IMR-90 (cell line): ENCODE results near the gene FRMD1. TPM values are rescaled to one million over a fixed set of nuclear protein-coding genes. Genes with fewer than 3 reads are reported as not detected.

ENCODE experiments used
- BHLHE40 ChIP-seq: fragments of 150-350 bp; IDR thresholded peaks from 2 replicates; pipeline ENCODE4 v1.6.1; 2016; ENCODE audit warnings: mild to moderate bottlenecking, low read depth, low read length
- polyA plus RNA-seq, 3 experiments: library from polyadenylated mRNA; depleted of rRNA; stranded (reverse); fragments of >200 nt; gene quantifications; 2 replicates each; pipeline ENCODE4 v1.2.3, GENCODE V29; 2012; ENCODE audit warnings: low replicate concordance in 1 of 3
- total RNA-seq: library from RNA; depleted of rRNA; stranded (reverse); fragments of >200 nt; gene quantifications from 2 replicates; pipeline ENCODE4 v1.2.3, GENCODE V29; 2012
- TF ChIP-seq, protein P1 (sequence below): conservative IDR thresholded peaks from 2 replicates; pipeline ENCODE4 v1.5.1; 2012; ENCODE audit warnings: mild to moderate bottlenecking, low read depth, low read length, improper control_type of control experiment

FRMD1 gene
- total and polyA plus RNA-seq, 2 of the 4 experiments (the other 2 are of a cell fraction), result not detected

- TF ChIP-seq, protein P1, sequence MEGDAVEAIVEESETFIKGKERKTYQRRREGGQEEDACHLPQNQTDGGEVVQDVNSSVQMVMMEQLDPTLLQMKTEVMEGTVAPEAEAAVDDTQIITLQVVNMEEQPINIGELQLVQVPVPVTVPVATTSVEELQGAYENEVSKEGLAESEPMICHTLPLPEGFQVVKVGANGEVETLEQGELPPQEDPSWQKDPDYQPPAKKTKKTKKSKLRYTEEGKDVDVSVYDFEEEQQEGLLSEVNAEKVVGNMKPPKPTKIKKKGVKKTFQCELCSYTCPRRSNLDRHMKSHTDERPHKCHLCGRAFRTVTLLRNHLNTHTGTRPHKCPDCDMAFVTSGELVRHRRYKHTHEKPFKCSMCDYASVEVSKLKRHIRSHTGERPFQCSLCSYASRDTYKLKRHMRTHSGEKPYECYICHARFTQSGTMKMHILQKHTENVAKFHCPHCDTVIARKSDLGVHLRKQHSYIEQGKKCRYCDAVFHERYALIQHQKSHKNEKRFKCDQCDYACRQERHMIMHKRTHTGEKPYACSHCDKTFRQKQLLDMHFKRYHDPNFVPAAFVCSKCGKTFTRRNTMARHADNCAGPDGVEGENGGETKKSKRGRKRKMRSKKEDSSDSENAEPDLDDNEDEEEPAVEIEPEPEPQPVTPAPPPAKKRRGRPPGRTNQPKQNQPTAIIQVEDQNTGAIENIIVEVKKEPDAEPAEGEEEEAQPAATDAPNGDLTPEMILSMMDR, result no peak
- no peak for TF ChIP-seq BHLHE40
Observed at GRCh38 chr6:168089186-168090063, 10.4 kb upstream of the FRMD1 start (continued).
